GM12873 (cell line): ENCODE data around the gene TRAPPC1.

ENCODE experiments used
- TF ChIP-seq, protein P1 (sequence below): IDR thresholded peaks from 2 replicates; pipeline ENCODE4 v1.5.1; 2012; ENCODE audit warnings: low read depth, mild to moderate bottlenecking, moderate library complexity, low read length, control low read depth; ENCODE audit not compliant: insufficient read depth; ENCODE audit errors: missing control alignments

Gene TRAPPC1, protein sequence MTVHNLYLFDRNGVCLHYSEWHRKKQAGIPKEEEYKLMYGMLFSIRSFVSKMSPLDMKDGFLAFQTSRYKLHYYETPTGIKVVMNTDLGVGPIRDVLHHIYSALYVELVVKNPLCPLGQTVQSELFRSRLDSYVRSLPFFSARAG

DNA sequence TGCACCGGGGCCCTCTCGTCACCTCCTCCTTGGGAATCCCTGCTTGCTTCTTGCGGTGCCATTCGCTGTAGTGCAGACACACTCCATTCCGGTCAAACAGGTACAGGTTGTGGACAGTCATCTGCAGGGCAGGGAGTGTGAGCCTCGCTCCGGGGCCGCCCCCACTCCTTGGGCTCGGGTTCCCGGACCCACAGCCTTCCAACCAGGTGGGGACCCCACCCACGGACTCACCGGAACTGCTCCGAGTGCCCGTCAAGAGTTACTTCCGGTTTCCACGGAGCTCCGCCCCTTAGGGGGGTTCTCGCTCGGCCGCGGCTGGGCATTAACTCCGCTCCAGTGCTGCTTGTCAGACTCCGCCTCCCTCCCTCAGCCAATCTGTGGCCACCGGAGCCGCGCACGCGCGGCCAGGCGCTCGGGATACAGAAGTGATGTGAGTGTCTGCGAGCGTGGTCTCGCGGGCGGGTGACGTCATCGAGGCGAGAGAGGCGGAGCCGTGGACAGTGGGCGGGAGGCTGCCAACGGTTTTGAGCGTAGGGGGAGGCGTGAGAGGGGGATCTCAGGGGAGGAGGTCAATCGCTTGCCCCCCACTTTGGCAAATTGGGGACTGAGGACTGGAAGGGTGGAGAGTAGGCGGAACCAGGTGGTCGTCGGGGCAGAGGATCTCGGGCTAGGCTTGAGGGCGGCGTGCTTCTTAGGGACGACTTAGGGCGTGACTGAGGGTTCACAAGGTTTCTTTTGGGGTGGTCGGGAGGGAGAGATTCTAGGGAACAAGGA, at the start of gene TRAPPC1, which contains the start of gene CNTROB:
TSS of gene TRAPPC1 (minus strand) at position 238 of the 774 bp plus-strand sequence. CDS start at position 121, 117 bp downstream.
TSS of gene CNTROB (plus strand) at position 498 of the 774 bp plus-strand sequence. CDS start 874 bp downstream, outside the sequence.
- TF ChIP-seq, protein P1, sequence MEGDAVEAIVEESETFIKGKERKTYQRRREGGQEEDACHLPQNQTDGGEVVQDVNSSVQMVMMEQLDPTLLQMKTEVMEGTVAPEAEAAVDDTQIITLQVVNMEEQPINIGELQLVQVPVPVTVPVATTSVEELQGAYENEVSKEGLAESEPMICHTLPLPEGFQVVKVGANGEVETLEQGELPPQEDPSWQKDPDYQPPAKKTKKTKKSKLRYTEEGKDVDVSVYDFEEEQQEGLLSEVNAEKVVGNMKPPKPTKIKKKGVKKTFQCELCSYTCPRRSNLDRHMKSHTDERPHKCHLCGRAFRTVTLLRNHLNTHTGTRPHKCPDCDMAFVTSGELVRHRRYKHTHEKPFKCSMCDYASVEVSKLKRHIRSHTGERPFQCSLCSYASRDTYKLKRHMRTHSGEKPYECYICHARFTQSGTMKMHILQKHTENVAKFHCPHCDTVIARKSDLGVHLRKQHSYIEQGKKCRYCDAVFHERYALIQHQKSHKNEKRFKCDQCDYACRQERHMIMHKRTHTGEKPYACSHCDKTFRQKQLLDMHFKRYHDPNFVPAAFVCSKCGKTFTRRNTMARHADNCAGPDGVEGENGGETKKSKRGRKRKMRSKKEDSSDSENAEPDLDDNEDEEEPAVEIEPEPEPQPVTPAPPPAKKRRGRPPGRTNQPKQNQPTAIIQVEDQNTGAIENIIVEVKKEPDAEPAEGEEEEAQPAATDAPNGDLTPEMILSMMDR, result no peak

DNA sequence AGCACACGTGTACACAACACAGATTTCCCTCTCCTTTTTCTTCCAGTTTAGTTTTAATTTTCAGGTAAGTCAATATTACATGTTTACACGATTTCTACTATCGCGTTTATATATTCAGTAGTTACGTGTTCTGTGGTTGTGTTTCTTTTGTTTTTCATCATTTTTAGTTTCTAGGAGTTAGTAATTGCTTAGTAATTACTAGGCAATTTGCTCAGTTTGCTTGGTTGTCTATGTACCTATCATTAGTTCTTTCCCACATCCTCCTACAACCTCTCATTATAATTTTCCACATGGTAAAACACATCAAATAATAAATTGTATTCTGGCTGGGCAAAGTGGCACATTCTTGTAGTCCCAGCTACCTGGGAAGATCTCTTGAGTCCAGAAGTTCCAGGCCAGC, 46.1 kb upstream of the TRAPPC1 start:
- TF ChIP-seq, protein P1, result no peak

DNA sequence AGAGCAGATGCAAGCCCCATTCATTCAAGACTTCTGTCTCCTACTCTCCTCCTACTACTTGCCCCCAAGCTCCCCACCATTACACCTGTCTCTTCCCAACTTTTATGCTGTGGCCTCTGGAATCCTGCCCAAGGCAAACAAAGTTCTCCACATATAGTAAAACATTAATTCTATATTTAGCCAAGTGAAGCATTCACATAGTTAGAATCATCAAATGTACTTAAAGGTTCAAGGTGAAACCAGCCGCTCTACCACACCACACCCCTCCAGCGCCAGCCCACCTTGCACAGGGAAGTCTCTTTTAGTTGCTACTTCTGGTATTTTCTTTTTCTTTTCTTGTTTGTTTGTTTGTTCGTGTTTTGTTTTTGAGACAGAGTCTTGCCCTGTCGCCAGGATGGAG, 45.3 kb upstream of the TRAPPC1 start:
- TF ChIP-seq, protein P1, result no peak

DNA sequence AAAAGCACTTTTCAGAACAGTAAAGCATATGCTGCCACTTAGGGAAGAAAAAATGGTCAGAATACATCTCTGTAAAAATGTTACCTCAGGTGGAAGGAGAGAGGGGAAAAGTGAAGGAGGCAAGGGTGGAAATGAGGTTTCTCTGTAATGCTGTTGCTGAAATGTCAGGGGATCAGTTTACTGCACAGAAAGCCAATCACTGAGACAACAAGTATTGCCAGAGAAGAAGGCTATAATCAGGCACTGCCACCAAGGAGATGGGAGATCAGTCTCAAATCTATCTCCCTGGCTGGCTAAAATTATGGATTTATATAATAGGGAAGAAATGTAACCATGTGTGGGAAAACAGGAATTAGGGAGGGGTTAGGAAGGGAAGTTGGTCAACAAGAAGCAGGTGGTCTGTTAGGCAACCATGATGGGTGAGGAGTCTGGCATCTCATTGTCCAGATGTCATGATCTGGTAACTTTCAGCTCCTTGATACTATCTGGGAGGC, 42.9 kb upstream of the TRAPPC1 start:
- TF ChIP-seq, protein P1, result no peak

DNA sequence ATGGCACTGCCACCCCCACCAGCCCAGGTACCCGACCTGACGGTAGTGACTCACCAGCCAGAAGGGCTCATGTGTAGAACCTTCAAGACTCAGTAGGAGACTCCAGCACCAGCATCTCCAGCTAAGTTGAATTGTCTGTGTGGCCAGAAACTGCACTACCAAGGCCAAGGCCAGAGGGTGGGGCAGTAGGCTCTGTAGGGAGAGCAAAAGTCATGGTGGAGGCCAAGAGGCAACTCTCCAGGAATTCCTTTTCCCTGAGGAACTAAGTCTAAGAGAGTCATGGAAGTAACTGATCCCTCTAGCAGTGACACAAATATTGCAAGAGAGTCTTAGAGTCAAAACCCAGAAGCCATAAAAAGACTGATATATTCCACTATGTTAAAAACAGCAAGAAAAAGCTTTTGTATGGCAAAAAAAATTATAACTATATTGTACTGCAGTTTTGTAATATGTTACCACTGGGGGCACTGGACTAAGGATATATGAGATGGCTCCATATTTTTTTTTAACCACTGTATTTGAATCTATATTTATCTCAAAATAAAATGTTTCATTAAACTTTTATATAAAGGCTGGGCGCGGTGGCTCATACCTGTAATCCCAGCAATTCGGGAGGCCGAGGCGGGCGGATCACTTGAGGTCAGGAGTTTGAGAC, 40.5 kb upstream of the TRAPPC1 start:
- TF ChIP-seq, protein P1, result no peak

DNA sequence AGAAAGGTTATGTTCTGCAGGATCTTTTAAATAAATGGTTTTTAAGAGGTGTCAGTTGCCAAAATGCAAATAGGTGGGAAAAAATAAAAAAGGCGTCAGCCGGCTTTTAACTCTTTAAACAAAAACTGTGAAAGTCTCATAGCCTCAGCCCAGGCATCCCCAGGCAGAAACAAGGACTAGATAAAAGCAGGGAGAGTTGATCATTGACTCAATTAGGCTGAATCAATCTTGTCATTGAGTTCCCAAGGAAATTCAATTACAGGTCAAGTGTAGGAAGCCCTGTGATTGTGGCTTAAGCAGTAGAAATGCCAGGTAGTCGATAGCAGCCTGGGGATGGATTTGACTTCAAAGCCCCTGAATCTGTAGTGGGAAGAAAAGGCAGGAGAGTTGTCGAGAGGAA, 39.9 kb upstream of the TRAPPC1 start:
- TF ChIP-seq, protein P1, result no peak

DNA sequence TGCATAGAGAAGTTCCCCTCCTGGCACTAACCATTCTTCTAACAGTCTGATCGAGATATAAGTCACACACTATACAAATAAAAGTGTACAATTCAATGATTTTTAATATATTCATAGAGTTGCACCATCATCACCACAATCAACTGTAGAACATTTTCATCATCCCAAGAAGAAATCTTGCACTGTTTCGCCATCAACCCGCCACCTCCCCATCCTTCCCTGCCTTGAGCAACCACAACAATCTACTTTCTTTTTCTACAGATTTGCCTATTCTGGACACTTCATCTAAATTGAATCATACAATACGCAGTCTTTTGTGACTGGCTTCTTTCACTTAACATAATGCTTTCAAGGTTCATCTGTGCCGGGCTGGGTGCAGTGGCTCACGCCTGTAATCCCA, 37.7 kb upstream of the TRAPPC1 start:
- TF ChIP-seq, protein P1, result no peak
